Measurements from ENCODE around the gene YJEFN3. TPM values are rescaled to one million over a fixed set of nuclear protein-coding genes. Genes with fewer than 3 reads are reported as not detected.

The YJEFN3 gene
- total RNA-seq, 1 donor from 2014 or later: 2.1 TPM

DNA sequence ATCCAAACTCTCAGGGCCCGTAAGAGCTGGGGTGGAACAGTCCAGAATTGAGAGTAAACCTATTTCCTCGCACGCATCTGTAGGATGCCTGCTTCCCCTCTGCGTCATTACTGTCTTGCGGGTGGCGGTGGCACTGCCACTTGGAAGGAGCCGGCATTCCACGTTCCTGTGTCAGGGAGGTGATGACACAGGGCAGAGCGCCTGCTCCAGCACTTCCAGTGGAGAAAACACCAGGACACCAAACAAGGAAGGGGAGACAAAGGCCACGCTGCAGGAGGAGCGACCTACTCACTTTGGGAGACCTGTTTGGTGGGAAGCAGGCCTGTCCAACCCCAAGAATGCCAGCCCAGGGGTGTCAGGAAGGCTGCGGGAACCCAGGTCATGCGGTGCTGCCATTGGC, 52.7 kb downstream of the YJEFN3 start:
- Histone ChIP-seq H3K27me3 (ENCODE audit: control insufficient read depth, insufficient read depth, low read length) (no peaks in the 10 kb centered on the region), H3K36me3 (ENCODE audit: control insufficient read depth, insufficient read depth, low read length) (no peaks in the 10 kb centered on the region), H3K4me3 (ENCODE audit: low read depth, low read length) (no peak overlapping the region)
- DNase-seq (ENCODE audit: low read depth): no peak
- TF ChIP-seq, protein P1, sequence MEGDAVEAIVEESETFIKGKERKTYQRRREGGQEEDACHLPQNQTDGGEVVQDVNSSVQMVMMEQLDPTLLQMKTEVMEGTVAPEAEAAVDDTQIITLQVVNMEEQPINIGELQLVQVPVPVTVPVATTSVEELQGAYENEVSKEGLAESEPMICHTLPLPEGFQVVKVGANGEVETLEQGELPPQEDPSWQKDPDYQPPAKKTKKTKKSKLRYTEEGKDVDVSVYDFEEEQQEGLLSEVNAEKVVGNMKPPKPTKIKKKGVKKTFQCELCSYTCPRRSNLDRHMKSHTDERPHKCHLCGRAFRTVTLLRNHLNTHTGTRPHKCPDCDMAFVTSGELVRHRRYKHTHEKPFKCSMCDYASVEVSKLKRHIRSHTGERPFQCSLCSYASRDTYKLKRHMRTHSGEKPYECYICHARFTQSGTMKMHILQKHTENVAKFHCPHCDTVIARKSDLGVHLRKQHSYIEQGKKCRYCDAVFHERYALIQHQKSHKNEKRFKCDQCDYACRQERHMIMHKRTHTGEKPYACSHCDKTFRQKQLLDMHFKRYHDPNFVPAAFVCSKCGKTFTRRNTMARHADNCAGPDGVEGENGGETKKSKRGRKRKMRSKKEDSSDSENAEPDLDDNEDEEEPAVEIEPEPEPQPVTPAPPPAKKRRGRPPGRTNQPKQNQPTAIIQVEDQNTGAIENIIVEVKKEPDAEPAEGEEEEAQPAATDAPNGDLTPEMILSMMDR (IDR thresholded peaks at IDR 0.05; ENCODE audit: insufficient read depth, low read length, poor library complexity, severe bottlenecking): no peak

DNA sequence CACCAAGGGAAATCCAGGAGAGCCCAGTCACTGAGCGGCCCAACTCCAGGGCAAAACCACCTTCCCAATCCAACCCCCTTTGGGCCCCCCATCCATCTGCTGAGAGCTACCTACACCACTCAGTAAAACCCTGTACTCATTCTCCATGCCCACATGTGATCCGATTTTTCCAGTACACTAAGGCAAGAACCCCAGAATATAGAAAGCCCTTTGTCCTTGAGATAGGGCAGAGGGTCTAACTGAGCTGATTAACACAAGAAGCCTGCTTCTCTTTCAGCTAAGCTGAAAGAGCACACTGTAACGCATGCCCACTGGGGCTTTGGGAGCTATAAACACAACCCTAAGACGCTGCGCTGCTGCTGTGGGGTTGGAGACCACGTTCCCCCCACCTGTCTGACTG, 53.8 kb downstream of the YJEFN3 start:
- Histone ChIP-seq H3K4me3 (ENCODE audit: low read depth, low read length) (no peak overlapping the region), H3K36me3 (ENCODE audit: control insufficient read depth, insufficient read depth, low read length) (no peaks in the 10 kb centered on the region), H3K27me3 (ENCODE audit: control insufficient read depth, insufficient read depth, low read length) (no peaks in the 10 kb centered on the region)
- TF ChIP-seq, protein P1 (IDR thresholded peaks at IDR 0.05; ENCODE audit: insufficient read depth, low read length, poor library complexity, severe bottlenecking): no peak
- no peak for DNase-seq (ENCODE audit: low read depth)

DNA sequence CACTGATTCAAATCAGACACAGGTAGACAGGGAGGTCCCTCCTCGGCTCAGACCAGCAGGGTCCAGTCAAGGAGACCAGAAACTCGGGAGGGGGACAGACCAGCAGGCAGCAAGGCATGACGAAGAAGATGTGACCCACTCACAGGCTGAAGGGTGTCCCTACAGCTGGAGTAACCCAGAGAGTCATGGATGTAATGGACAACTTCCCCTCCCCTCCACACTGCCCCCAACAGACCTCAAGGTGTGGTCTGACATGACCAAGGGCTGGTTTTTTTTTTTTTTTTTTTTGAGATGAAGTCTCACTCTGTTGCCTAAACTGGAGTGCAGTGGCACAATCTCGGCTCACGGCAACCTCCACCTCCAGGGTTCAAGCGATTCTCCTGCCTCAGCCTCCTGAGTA, 55.6 kb downstream of the YJEFN3 start:
- Histone ChIP-seq H3K36me3 (ENCODE audit: control insufficient read depth, insufficient read depth, low read length) (no peaks in the 10 kb centered on the region), H3K27me3 (ENCODE audit: control insufficient read depth, insufficient read depth, low read length) (no peaks in the 10 kb centered on the region), H3K4me3 (ENCODE audit: low read depth, low read length) (no peak overlapping the region)
- DNase-seq (ENCODE audit: low read depth): no peak
- TF ChIP-seq, protein P1 (IDR thresholded peaks at IDR 0.05; ENCODE audit: insufficient read depth, low read length, poor library complexity, severe bottlenecking): no peak

Other genes with a start within 250 kb of the YJEFN3 start
- 44.0 and 47.9 TPM in 2 replicates for gene SUGP1, start 208.4 kb upstream of the YJEFN3 start, total RNA-seq
- gene MAU2, start 208.1 kb upstream of the YJEFN3 start, total RNA-seq: 28.2 and 31.7 TPM in 2 replicates
- gene GATAD2A, start 123.2 kb upstream of the YJEFN3 start, total RNA-seq: 90.7 and 304 TPM in 2 replicates
- 3.4 and 6.4 TPM in 2 replicates for gene TSSK6, start 13.4 kb upstream of the YJEFN3 start, total RNA-seq
- gene NDUFA13, start 12.7 kb upstream of the YJEFN3 start, total RNA-seq: 58.8 and 127 TPM in 2 replicates
- gene CILP2, start 9.4 kb downstream of the YJEFN3 start, total RNA-seq: 0.07 TPM in 1 of 2 replicates, not detected in the other
- 0.41 and 1.7 TPM in 2 replicates for gene PBX4, start 89.8 kb downstream of the YJEFN3 start, total RNA-seq
- gene LPAR2, start 99.3 kb downstream of the YJEFN3 start, total RNA-seq: 19.2 and 30.5 TPM in 2 replicates
- 6.3 and 18.3 TPM in 2 replicates for gene GMIP, start 114.7 kb downstream of the YJEFN3 start, total RNA-seq
- 76.9 and 186 TPM in 2 replicates for gene ATP13A1, start 134.8 kb downstream of the YJEFN3 start, total RNA-seq
- gene ZNF101, start 139.9 kb downstream of the YJEFN3 start, total RNA-seq: 4.9 and 5.3 TPM in 2 replicates
- gene ZNF14, start 204.2 kb downstream of the YJEFN3 start, total RNA-seq: 2.7 and 4.0 TPM in 2 replicates

All from kidney epithelial cell (primary cell).